Inflammatory macrophage treated with lipopolysaccharide for 4 hours (primary cell): ENCODE results near the gene KIAA1549.

ENCODE experiments used
- DNase-seq: peaks from one replicate; pipeline ENCODE4 v3.0.0-alpha.2; 2020

KIAA1549 gene

DNA sequence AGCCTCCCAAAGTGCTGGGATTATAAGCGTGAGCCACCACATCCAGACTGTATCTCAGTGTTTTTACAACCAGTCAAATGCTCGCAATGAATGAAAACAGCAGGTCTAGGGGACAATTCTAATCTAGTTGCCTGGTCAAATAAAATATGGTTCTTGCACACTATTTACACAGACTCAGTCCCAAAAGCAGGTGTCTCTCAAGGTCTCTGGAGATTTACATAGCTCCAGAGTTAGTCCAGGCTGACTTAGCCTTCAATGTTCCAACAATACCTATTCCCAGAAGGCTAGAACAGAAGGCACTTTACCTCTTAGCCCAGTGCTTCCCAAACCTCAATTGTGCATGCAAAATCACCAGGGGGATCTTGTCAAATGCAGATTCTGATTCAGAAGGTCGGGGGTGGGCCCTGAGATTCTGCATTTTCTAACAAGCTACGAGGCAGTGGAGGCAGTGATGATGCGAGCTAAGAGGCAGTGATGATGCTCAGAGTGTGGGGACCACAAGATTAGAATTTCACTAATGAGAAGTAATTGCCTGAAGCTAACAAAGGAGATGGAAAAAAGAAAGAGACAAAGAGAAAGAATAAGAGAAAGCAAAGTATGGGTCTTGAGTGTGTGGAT lies 6.4 kb downstream of the KIAA1549 start:
- DNase-seq: no peak

DNA sequence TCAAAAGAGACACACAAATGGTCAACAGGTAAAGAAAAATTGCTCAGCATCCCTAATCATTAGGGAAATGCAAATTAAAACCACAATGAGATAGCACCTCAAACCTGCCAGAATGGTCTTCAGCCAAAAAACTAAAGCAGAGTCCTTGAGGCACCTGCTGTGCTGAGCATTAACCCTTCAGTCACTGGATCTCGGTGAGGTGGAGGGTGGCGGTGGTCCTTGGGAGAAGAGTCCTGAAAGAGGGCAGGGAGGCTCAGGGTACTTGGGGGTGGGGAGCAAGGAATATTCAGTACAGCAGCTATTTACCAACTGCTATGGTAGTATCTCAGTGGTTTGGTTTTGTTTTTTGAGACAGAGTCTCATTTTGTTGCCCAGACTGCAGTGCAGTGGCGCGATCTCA lies 7.1 kb downstream of the KIAA1549 start:
- no peak for DNase-seq

GRCh38 chr7:138970952-138971351 lies 10.2 kb downstream of the KIAA1549 start:
- no peak for DNase-seq

GRCh38 chr7:138970446-138970845 lies 10.7 kb downstream of the KIAA1549 start:
- DNase-seq: no peak

DNA sequence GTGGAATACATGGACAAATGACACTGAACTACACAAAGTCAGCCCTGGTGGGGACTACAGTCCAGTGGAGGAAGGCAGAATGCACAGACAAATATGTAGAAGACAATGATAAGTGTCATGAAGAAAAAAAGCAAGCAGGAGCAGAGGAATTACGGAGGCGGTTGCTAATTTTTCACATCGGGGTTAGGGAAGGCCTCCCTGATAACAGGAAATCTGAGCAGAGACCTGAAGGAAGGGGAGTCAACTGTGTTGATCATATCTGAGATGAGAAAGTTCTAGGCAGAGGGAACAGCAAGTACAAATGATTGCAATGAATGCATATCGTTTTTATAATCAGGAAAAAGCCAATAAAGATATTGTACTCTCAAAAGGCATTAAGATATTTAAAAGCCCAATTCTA lies 14.0 kb downstream of the KIAA1549 start:
- no peak for DNase-seq

DNA sequence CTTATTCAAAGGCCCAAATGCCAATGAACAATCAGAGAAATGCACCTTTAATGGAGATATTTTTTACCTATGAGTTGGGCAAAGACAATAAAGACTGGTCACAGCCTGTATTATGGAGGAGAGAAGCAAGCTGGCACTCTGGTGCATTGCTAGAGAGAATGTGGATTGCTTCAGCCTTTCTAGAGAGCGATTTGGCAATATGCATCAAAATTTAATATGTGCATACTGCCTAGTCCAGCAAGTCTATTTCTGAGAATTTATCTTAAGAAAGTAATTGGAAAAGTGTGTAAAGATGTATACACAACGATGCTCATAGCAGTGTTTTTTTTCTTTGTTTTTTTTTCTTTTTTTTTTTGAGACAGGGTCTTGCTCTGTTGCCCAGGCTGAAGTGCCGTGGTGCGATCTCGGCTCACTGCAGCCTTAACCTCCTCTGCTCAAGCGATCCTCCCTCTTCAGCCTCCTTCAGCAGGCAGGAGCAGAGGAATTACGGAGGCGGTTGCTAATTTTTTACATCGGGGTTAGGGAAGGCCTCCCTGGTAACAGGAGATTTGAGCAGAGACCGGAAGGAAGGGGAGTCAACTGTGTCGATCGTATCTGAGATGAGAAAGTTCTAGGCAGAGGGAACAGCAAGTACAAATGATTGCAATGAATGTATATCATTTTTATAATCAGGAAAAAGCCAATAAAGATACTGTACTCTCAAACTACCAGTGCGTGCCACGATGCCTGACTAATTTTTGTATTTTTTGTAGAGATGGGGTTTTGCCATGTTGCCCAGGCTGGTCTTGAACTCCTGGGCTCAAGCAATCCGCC lies 16.4 kb downstream of the KIAA1549 start:
- DNase-seq: no peak

DNA sequence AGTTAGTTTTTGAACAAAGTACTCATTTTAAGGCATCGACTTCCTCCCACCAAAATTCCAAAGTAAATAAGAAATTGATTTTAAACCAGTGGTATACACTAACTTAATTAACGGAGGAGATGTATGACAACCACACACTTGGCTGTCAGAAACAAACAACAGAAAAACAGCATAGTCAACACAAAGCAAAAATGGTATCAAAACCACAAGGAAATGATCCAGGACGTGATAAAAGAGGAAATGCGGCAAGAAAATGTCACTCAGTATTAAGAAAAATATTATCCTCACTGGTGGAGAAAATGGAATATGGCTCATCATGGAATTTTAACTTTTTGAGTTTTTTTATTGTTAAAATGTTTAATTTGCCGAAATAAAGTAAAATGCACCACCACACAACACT lies 17.5 kb downstream of the KIAA1549 start:
- no peak for DNase-seq

DNA sequence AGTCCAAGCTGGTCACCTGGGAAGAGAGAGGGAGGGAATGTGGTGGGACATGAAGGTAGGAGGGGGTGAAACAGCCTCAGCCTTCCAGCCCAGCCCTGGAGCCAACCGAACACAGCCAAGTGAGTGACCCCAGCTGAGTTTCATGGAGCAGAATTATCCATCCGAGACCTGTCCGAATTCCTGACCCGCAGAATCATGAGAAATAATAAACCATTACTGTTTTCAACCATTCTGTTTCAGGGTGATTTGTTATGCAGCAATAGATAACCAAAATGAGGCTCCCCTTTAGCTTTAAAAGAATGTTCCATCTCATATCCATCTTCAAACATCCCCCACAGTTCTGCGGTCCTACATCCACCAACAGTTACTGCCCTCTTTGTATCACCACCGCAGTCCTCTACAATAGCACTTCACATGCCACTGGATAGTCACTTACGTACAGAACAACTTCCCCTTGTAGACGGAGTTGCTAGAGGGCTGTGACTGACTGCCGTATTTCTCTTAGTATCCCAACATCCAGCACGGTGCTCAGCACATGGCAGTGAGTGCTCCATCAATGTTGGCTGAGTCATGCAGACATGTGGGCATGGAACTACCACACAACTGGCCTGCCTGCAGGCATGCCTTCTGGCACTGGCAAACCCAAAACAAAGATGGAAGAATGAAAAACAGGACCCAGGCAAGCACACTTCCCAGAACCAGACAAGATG lies 18.5 kb downstream of the KIAA1549 start:
- peak; percentile 36 for DNase-seq

GRCh38 chr7:138961159-138961558 lies 20.0 kb downstream of the KIAA1549 start:
- no peak for DNase-seq

DNA sequence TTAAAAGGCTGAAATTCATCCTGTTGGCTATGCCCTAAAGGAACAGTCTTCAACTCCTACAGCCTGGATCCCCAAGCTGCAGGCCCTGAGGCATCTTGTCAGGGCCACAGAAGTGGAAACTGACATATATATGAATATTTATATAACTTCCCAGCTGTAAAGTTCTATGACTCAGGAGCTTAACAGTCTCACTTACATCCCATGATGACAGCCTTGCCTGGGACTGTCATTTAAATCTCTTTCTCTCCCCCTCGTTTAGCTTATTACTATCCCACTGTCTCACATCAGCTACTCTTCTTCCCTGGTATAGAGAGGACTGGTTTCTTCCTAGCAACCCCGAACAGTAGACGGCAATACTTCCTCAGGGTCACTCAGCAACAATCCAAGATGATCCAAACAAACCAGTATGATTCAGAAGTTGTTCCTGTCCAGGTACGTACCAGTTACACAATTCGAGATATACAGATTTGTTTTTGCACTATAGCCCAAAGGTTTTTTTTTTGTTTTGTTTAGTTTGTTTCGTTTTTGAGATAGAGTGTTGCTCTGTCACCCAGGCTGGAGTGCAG lies 22.7 kb downstream of the KIAA1549 start:
- DNase-seq: no peak

- no peak for DNase-seq
Measured at GRCh38 chr7:138957753-138958390, 23.3 kb downstream of the KIAA1549 start.

GRCh38 chr7:138957217-138957616 lies 24.0 kb downstream of the KIAA1549 start:
- no peak for DNase-seq

GRCh38 chr7:138954545-138955475 lies 26.4 kb downstream of the KIAA1549 start:
- DNase-seq: no peak

GRCh38 chr7:138952791-138953190 lies 28.4 kb downstream of the KIAA1549 start:
- DNase-seq: no peak

GRCh38 chr7:138951953-138952352 lies 29.2 kb downstream of the KIAA1549 start:
- no peak for DNase-seq

- no peak for DNase-seq
Measured at GRCh38 chr7:138949421-138950088, 31.6 kb downstream of the KIAA1549 start.

GRCh38 chr7:138948403-138948802 lies 32.8 kb downstream of the KIAA1549 start:
- DNase-seq: no peak

DNA sequence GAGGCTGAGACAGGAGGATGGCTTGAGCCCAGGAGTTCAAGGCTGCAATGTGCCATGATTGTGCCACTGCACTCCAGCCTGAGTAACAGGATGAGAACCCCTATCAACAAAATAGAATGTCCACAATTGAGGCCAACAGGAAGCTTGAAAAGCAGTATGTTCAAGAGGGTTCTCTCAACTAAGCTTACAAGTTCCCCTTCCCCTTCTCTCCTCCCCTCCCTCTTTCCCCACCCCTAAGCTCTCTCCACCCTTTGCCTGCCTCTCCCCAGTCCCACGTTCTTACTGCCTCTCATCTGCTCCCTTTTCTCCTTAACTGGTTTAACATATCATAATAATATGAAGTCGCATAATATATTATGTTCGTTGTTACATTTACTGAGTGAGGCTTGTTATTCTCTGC lies 35.4 kb downstream of the KIAA1549 start:
- no peak for DNase-seq

DNA sequence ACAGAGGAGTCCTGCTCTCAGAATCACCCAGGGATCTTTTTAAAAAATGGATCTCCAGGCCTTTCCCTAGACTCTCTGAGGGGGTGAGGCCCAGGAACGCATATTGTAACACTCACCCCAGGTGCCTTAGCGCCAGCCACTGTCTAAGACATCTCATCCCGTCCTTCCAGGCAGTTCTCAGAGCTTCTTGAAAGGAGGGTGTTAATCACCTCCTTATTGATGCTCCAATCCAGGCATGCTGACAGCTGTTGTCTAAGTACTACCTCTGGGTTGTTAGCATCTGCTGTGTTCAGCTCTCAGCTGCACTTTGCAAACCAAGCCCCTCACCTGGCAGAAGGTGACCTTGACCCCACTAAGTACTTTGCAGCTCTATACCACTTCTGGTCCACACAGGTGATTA lies 36.0 kb downstream of the KIAA1549 start:
- DNase-seq: no peak

- no peak for DNase-seq
Measured at GRCh38 chr7:138944592-138944991, 36.6 kb downstream of the KIAA1549 start.

- no peak for DNase-seq
Measured at GRCh38 chr7:138943061-138943460, 38.1 kb downstream of the KIAA1549 start.
